Skeletal muscle cell (primary cell): ENCODE data around the gene MINPP1.

ENCODE experiments used
- DNase-seq: peaks from one replicate; pipeline ENCODE4 v3.0.0-alpha.2; 2010; ENCODE audit warnings: low read depth
- H3K4me3 ChIP-seq: 2 replicates; pipeline ENCODE4 v1.5.1; 2011; ENCODE audit warnings: low read depth, mild to moderate bottlenecking, control low read depth, low read length, moderate library complexity

Gene MINPP1

GRCh38 chr10:87510025-87510424, 5.3 kb downstream of the MINPP1 start:
- DNase-seq, result no peak

GRCh38 chr10:87511526-87511925, 6.8 kb downstream of the MINPP1 start:
- DNase-seq, result no peak
- no peak overlapping the region for H3K4me3 ChIP-seq

More at GRCh38 chr10:87510025-87510424, 5.3 kb downstream of the MINPP1 start:
- no peak overlapping the region for H3K4me3 ChIP-seq

- no peak for DNase-seq
- no peak overlapping the region for H3K4me3 ChIP-seq
Observed at GRCh38 chr10:87518937-87519336, 14.2 kb downstream of the MINPP1 start.

DNA sequence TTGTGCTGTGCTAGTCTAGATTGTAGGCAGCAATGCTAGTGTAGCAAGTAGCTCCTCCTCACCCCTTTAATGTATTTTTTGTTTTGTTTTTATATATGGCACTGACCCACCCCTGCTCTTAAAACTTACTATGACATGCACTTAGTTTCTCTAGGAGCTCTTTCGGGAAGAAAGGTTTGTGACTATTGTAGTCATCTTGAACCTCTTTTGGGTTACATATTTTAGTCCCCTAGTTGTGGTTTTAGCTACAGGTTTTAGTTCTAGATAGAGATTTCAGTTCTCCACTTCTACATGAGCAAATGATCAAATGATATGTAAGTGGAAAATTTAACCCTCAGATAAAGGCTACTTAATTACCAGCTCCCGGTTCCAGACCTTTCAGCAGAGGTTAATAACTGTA, 14.9 kb downstream of the MINPP1 start:
- no peak for DNase-seq
- H3K4me3 ChIP-seq, result no peak overlapping the region

DNA sequence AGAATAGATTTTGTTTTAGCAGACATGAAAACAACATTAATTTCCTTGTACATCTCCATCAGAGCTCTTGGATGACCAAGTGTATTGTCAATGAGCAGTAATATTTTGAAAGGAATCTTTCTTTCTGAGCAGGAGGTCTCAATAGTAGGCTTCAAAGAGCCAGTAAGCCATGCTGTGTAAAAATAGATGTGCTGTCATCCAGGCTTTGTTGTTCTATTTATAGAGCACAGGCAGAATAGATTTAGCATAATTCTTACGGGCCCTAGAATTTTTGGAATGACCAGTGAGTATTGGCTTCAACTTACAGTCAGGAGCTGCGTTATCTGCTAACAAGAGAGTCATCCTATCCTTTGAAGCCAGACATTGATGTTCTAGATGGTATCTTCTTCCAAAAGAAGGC, 19.0 kb downstream of the MINPP1 start:
- no peak overlapping the region for H3K4me3 ChIP-seq
- DNase-seq, result no peak

DNA sequence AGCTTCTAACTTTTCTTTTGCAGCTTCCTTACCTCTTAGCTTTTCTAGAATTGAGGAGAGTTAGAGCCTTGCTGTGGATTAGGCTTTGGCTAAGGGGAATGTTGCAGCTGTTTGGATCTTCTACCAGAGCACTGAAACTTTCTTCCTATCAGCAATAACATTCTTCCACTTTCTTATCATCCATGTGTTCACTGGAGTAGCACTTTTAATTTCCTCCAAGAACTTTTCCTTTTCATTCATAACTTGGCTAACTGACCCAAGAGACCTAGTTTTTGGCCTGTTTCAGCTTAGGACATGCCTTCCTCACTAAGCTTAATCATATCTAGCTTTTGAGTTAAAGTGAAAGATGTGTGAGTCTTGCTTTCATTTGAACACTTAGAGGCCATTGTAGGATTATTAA, 19.6 kb downstream of the MINPP1 start:
- no peak overlapping the region for H3K4me3 ChIP-seq
- DNase-seq, result no peak

- DNase-seq, result peak; percentile 19
- H3K4me3 ChIP-seq, result no peak overlapping the region
Observed at GRCh38 chr10:87531908-87532622, 27.4 kb downstream of the MINPP1 start.

DNA sequence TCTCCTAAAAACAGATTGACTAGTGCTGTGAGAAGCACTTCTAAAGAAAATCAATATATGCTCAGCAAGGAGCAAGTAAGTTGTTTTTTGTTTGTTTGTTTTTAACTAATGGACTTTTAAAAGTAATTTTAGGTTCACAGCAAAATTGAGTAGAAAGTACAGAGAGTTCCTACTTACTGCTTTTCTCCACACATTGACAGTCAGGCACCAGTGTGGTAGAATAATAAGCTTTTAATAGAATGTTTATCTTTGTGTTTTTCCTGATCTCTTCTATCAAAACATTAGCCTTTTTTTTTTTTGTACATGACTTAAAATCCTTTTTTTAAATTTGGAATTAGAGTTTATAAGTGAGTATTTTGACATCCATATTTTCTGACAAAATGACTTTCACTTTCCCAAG, 28.0 kb downstream of the MINPP1 start:
- DNase-seq, result no peak

GRCh38 chr10:87534173-87534858, 29.6 kb downstream of the MINPP1 start:
- no peak overlapping the region for H3K4me3 ChIP-seq
- no peak for DNase-seq

More for the DNA sequence above, 28.0 kb downstream of the MINPP1 start:
- no peak overlapping the region for H3K4me3 ChIP-seq

DNA sequence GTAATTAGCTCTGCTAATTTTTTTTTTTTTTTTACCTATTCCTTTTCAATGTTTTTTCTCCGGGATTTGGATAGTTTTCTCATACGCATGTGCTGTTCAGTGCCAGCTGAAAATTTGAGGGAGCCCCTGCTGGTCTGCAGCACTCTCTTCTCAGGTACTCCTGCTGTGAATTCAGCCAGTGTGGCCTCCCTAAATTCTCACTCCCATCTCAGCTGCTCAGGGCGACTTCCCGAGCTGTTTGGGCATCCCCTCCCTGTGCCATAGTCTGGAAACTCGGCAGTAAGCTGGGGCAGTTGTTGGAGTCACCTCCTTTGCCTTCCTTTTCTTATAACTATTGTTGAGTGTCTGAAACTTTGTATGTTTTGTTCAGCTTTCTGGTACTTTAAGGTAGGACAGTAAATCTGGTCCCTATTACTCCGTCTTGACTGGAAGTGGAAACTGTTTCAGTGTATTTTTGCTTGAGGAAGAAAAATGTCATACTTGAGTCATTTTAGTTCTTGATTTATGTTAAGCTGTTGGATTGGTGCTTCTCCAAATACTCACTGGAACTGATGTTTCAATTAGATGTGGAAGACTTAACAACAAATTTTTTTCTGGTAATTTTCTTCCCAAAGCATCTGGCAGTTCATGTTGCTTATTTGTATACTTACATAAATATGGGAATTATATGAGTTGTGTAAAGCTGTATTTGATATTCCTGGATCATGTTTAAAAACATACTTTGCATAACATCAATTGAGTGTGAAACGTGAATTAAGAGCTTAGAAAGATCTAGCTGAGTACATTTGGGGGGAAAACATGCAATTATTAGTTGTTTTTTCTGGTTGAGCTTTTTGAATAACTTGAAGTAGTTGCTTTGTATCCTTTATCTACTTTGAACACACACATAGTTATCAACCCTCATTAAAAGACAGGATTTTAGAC, 33.7 kb downstream of the MINPP1 start:
- DNase-seq, result no peak
- no peak overlapping the region for H3K4me3 ChIP-seq

DNA sequence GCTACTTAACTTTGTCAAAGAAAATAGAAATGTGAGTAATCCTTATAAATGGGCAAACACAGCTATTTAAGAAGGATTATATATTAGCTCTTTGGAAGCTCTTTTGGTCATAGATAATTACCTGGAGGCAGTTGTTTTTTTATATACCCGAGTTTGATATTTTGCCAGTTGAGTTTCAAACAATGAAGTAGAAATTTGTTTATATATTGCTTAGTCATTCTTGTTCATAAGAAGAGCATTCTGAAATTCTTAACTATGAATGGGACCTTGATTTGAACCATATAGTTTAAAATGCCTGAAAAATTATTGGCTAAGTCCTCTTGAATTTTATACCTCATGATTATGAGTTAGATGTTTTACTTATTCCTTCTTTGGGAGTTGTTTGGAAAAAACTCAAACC, 36.4 kb downstream of the MINPP1 start:
- no peak overlapping the region for H3K4me3 ChIP-seq
- DNase-seq, result no peak

DNA sequence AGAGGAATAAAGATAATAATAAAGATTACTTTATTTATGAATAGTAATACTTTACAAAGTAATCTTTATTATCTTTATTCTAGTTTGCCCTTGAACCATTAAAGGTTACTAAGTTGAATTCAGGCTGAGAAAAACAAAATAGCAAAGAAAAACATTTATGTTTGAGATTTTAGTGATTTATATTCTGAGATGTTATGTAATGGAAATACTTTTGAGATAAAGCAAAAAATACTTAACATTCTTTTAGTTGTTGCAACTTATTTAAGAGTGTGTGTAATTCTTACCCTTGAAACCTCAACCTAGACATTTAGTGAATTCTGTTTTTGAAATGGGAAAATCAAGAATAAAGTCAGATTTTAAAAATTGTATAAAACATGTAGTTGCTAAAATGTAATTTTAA, 40.0 kb downstream of the MINPP1 start:
- H3K4me3 ChIP-seq, result no peak overlapping the region
- no peak for DNase-seq

- H3K4me3 ChIP-seq, result no peak overlapping the region
- DNase-seq, result no peak
Observed at GRCh38 chr10:87545783-87546182, 41.1 kb downstream of the MINPP1 start.

GRCh38 chr10:87546210-87546609, 41.5 kb downstream of the MINPP1 start:
- H3K4me3 ChIP-seq, result no peak overlapping the region
- DNase-seq, result no peak

DNA sequence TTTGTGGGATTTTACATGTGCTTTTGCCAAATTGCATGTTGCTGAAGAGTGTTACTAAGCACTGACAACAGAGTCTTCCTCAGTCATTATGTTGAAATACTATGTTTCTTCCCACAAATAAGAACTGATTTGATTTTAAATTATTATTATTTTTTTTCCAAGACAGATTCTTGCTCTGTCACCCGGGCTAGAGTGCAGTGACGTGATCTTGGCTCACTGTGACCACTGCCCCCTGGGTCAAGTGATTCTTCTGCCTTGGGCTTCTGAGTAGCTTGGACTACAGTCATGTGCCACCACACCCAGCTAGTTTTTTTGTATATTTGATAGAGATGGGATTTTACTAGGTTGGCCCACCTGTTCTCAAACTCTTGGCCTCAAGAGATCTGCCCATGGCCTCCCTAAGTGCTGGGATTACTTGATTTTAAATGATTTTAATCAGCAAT, 42.3 kb downstream of the MINPP1 start:
- DNase-seq, result no peak
- no peak overlapping the region for H3K4me3 ChIP-seq

- DNase-seq, result peak; percentile 31
- H3K4me3 ChIP-seq, result no peak overlapping the region
Observed at GRCh38 chr10:87547734-87548311, 43.1 kb downstream of the MINPP1 start.

GRCh38 chr10:87550741-87551140, 46.0 kb downstream of the MINPP1 start:
- DNase-seq, result no peak
- no peak overlapping the region for H3K4me3 ChIP-seq

DNA sequence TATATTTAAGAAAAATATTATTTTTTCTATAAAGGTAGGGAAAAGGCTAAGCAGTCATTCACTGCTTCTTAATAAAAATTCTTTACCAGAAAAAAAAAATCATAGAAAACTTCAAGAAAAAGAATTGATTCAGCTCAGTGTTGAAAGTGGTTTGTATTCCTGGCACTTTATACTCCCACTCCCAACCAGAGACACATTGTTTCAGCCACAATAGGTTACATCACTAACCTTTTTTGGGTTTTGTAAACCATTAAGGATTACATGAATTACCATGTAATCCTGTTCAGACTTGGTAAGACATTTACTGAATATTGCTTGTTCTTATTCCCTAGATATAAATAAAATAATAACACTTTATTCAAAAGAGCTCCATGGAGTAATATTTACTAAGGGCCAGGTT, 46.6 kb downstream of the MINPP1 start:
- DNase-seq, result no peak
- H3K4me3 ChIP-seq, result no peak overlapping the region

GRCh38 chr10:87552248-87552929, 47.7 kb downstream of the MINPP1 start:
- H3K4me3 ChIP-seq, result no peak overlapping the region
- DNase-seq, result no peak
